ENCODE data around the gene CRACR2A.
A peak's percentile ranks its signal among the peaks of the same experiment; 100 is the strongest.

CRACR2A gene, protein sequence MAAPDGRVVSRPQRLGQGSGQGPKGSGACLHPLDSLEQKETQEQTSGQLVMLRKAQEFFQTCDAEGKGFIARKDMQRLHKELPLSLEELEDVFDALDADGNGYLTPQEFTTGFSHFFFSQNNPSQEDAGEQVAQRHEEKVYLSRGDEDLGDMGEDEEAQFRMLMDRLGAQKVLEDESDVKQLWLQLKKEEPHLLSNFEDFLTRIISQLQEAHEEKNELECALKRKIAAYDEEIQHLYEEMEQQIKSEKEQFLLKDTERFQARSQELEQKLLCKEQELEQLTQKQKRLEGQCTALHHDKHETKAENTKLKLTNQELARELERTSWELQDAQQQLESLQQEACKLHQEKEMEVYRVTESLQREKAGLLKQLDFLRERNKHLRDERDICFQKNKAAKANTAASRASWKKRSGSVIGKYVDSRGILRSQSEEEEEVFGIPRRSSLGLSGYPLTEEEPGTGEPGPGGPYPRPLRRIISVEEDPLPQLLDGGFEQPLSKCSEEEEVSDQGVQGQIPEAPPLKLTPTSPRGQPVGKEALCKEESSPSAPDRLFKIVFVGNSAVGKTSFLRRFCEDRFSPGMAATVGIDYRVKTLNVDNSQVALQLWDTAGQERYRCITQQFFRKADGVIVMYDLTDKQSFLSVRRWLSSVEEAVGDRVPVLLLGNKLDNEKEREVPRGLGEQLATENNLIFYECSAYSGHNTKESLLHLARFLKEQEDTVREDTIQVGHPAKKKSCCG

DNA sequence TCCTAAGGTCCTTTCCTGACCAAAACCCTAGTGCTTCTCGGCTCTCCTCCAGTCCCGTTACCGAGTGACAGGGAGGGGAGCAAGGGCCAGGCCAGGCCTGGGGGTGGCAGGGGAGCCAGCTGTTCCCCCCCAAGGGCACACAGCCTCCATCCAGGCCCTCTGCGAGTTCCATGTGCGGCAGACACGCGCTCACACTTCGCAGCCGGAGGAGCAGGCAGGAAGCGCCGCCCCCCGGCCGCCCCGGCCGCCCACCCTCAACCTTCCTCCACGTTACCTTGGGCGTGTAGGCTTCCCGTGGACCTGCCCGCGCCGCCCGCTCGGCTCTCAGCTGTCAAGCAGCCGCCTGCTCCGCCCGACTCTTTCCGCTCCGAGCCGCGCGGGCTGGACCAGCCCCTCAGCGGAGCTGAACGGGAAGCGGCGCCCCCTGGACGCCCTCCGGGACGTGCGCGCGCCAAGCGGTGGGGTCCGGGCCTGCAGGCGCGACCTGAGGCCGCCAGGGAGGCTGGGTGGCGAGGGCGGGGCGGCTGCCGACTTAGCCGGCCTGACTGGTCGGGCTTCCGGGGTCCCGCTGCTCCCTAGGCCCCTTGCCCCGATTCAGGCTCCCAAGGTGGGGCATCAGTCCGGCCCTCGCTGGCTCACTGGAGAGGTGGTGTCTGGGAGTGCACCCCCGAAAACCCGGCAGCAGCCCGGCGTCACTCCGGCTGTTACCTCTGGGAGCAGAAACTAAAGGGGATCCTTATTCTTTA lies at the start of gene CRACR2A:
TSS of gene CRACR2A (minus strand) at position 369 of the 746 bp plus-strand sequence. CDS start 56,110 bp downstream, outside the sequence.
- peak; percentile 61 to 79 for DNase-seq (ENCODE audit: extremely low read depth in 1 of 2, low read depth in 1 of 2)

DNA sequence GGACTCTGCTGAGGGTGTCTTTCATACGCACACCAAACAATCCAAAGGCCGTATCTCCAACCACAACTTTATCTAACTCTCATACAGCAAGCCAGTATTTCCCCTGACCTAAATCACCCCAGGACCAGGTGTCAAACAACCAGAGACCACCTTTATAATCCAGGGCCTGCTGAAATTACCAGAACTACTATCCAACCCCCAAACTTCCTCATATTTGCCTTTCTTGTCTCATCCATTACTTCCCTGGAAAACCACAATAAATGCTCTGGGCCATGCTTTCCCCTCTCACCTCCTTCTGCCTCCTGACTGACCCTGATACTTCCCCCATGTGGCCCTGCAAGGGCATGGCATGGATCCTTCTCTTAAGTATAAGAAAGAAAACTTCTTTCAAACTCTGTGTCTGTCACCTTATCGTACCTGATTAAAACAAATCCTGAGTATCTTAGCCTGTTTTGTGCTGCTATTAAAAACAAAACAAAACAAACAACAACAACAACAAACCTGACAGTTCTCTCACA lies 44.7 kb upstream of the CRACR2A start:
- no peak for DNase-seq (ENCODE audit: extremely low read depth in 1 of 2, low read depth in 1 of 2)

DNA sequence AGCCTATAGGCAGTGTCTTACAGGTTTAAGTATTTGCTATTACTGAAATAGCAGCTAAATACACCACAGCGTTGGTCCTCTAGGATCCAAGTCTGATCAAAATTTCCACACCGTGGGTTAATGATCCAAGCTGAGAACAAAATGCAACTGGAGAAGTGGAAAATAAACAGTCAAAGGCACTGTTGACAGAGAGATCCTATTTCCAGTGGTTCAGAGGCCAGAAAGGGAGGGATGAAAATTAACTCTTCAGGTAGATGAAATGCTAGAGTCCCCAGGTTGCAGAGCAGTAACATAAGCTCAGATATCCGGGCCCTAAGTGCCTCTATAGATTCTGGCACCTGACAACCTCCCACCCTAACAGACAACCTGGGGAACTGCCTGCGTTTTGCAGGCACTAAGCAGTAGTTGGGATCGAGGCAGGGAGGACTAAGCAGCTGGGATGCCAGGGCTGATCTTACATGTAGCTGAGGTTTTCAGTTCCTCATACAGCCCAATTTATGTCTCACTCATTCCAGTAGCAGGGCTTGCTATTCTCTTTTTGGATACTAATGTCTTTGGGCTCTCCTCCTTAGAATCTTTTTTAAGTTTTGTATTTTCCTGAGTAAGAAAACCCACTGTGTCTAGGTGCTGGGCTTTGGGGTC lies 42.7 kb upstream of the CRACR2A start:
- no peak for DNase-seq (ENCODE audit: extremely low read depth in 1 of 2, low read depth in 1 of 2)

DNA sequence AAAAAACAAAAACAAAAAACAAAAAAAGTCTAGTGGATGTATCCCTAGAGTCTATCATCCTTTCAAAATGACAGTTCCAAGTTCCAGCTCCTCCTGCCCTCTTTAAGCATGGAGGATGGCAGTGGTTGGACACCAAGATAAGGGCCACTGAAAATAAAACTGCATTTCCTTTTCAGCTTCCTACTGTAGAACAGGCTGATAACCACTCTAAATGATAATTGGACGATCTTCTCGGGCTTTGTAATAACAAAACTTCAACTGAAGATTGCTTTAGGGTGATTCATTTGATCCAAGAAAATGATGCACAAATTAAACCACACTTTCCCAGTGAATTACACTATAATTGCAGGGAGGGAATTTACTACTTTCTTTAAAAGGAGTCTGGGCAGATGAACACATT lies 42.2 kb upstream of the CRACR2A start:
- DNase-seq (ENCODE audit: extremely low read depth in 1 of 2, low read depth in 1 of 2) = no peak

DNA sequence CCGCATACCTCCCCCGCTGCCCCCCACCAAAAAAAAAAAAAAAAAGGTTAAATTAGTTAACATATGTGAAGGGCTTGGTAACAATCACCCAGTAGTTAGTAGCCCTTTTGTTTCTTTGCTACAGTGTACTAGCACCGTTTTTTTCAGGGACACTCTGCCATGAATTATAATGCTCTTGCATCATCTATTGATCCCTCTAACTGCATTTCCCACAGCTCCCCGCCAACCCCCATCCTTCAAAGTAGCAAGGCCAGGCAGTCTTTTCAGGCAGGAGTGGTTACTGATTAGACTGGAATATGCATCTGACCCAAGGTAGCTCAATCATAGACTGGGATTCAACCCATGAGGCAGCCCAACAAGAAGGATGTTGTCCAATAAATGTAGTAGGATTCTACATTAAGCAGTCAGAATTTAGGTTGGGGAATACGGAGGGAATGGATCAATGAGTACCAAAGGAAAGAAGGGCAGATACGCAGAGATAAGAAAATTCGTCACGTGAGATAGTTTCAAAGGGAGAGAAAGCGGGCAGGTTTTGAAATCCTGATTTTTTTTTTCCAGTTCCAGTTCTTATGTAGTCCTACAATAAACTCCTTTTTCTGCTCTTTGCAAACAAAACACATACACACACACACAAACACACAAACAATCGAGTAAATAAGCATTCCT lies 39.8 kb upstream of the CRACR2A start:
- DNase-seq (ENCODE audit: extremely low read depth in 1 of 2, low read depth in 1 of 2) = no peak

DNA sequence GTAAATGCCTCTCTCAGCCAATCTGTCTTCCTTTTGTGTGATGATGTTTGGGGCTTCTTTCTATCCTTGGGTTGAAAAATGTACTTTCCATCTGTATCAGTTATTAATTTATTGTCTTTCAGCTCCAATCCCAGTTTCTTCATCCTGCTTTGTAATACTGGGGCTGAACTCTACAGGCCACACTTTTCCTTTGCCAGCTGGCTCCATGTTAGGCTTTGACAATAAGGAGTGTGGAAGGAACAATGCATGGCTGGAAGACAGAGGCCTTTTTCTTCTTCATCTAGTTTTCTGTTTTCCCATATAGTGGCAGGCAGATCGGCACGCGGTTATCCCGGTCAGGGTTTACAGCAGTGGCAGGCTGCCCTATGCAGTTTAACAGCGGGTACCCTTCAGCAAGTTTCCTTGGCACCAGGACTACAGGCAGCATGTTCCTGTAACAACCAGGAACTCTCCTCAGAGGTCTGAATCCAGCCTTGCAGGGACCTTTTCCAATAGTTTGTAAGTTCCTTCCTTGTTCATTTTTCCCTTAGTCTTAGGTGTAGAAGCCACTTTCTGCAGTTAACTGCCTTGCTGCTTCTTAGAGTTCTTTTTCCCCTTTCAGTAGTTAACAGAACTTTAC lies 38.5 kb upstream of the CRACR2A start:
- no peak for DNase-seq (ENCODE audit: extremely low read depth in 1 of 2, low read depth in 1 of 2)

DNA sequence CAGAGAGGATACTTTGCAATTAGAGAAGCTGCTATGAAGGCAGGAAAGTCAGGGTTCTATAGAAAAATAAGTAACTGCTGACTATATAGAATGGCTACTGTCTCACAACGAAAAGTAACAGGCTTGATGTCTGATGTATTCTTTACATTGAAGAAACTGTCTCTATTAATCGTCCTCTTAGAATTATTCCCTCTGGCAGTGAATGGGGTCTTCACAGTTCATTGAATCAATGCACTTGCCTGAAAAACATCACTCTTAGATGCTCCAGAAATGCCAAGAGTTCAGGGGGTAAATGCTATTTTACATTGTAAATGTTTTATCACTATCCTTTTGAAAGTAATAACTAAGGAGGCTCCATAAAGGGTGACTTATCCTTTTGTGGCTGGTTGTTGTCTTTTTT lies 37.7 kb upstream of the CRACR2A start:
- DNase-seq (ENCODE audit: extremely low read depth in 1 of 2, low read depth in 1 of 2) = no peak

DNA sequence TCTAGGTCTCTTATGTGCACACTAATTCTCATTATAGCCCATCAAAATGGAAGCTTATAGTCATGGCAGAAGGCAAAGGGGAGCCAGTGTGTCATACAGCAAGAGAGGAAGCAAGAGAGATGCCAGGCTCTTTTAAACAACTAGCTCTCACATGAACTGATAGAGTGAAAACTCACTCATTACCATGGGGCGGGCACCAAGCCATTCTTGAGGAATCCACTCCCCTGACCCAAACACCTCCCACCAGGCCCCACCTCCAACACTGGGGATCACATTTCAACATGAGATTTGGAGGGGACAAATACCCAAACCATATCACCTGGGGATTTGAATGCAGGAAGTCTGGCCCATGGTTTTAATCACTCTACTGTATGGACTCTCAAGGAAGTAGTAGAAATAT lies 36.9 kb upstream of the CRACR2A start:
- DNase-seq (ENCODE audit: extremely low read depth in 1 of 2, low read depth in 1 of 2) = no peak

DNA sequence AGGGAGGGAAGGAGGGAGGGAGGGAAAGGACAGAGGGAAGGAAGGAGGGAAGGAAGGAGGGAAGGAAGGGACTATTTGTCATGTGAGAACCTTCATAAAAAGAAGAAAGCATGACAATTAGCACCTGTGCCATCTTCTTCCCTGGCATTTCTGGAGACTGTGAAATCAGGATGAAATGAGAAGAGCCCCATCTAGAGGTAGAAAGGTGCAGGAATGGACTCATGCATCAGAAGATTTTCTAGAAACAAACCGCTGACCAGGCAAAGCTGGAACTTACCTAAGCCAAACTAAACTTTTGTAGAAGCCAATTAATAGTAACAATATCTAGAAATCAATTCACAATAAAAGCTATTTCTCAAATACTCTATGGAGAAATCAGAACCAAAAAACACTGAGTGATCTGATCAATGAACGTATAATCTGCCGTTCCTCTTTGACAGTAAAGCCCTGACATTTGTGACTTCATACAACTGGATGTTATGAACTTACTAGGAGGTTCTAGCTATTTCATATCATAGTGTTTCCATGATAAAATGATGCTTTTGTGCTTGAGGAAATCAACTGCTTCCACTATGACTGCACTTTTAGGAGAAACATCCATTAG lies 24.4 kb upstream of the CRACR2A start:
- no peak for DNase-seq (ENCODE audit: extremely low read depth in 1 of 2, low read depth in 1 of 2)

DNA sequence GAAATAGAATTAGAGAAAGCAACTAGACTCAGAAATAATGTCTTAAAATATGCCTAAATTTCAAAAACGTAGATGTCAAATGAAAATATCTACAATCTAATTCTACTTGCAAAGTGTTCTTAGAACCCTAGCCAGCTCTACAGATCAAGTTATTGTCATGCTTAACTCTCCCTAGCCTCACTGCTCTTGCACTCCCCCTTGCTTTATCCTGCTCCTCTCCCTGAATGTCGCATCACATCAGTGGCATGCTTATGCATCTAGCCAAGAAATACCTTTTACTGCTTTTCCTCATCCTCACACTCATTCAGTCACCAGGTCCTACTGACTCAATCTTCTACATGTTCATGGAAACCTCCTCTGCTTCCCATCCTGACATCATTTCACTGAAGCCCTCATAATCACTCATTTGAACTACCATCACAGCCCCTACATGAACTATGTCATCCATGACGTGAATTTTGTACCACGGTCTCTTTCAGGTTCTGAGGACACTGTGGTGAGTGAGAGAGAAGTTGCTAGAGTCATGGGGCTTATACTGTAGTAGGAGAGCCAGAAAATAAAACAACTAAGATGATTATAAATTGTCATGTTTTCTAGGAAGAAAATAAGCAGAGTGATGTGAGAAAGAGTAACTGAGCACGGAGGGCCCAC lies 22.6 kb upstream of the CRACR2A start:
- no peak for DNase-seq (ENCODE audit: extremely low read depth in 1 of 2, low read depth in 1 of 2)

DNA sequence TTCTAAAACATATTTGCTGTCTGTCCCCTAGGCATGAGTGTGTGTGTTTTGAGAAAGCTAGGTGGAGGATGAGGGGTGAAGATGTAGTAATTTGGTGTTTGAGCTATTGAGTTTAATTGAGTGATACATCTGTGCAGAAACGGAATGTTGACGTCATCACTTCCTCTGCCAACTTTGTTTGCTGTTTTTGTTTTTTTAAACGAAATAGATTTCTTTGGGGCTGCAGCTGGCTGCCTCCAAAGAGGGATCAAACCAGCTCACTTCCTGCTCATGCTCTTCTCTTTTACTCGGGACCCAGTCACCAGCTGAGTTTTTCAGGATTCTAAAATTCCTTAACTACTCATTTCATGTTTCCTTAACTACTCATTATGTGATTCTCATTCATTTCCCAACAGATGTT lies 19.5 kb upstream of the CRACR2A start:
- no peak for DNase-seq (ENCODE audit: extremely low read depth in 1 of 2, low read depth in 1 of 2)

DNA sequence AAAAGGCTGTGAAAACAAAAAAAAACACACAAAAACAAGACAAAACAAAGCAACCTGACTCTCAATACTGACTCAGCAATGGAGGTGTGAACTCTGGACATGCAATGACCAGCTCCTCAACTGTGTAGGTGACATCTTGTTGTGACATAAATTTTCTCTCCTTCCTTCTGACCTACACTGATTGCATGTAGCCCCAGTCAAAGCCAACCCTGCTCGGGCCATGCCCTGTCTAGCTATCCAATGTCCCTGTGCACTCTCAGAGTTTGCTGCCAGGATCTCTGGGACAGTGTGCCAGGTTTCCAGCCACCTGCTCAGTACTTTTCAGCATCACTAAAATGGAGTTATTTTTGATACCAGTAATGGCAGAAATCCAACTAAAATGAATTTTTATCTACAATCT lies 18.9 kb upstream of the CRACR2A start:
- DNase-seq (ENCODE audit: extremely low read depth in 1 of 2, low read depth in 1 of 2) = no peak

DNA sequence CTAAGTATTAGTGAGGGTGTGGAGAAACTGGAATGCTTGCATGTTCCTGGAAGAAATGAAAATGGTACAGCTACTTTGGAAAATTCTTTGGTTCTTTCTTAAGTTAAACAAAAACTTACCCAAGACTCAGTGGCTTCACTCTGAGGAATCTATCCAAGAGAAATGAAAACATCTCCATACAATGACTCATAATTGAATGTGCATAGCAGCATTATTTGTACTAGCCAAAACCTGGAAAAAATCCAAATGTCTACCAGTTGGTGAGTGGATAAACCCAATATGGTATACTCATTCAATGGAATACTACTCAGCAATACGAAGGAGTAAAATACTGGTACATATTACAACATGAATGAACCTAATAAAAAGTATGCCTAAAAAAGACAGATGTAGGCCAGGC lies 18.0 kb upstream of the CRACR2A start:
- DNase-seq (ENCODE audit: extremely low read depth in 1 of 2, low read depth in 1 of 2) = no peak

DNA sequence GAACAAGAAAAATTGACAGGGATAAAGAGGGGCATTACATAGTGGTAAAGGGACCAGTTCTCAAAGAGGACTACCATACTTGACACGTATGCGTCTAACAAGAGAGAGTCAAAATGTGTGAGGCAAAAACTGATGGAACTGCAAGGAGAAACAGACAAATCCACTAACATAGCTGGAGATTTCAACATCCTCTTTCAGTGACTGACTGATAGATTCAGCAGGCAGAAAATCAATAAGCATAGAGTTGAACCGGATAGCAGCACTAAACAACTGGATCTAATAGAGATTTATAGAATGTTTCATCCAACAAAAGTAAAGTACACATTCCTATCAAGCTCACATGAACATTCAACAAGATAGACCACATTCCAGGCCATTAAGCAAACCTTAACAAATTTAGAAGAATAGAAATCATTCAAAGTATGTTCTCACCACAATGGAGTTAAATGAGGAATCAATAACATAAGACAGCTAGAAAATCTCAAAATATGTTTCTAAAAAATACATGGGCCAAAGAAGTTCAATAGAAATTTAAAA lies 16.1 kb upstream of the CRACR2A start:
- no peak for DNase-seq (ENCODE audit: extremely low read depth in 1 of 2, low read depth in 1 of 2)

DNA sequence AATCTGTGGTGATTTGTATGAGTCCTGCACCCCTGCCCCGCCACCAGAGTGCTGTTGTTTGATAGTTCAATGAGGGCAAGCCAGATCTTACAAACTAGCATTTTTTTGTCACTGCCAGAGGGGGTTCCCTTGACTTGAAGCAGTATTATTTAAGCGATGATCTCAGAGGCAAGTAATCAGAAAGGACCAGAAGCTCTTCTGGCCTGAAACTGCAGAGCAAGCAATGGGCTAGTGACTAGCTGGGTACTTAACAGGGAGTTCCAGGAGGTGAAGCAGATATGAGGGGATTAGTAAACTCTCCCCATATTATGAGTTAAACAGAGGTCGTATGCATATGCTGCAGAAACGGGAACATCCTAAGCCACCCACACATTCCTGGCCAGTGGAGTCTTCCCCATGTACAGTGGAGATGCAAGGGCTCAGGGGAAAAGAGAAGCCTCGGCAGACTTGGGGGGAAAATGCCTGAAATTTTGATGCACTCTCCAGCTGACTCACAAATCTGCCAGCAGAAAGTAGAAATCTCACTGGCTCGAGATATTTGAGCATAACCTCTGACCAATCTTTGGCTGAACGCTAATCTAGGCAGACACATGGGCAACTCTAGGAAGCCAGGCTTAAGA lies 8.3 kb upstream of the CRACR2A start:
- no peak for DNase-seq (ENCODE audit: extremely low read depth in 1 of 2, low read depth in 1 of 2)

DNA sequence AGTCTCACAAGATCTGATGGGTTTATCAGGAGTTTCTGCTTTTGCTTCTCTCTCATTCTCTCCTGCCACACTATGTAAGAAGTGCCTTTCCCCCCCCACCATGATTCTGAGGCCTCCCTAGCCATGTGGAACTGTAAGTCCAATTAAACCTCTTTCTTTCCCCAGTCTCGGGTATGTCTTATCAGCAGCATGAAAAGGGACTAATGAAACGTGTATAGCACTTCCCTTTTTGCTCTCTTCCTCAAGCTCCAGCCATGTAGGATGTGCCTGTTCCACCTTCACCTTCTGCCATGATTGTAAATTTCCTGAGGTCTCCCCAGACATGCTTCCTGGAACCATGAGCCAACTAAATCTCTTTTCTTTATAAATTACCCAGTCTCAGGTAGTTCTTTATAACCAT lies 7.0 kb upstream of the CRACR2A start:
- no peak for DNase-seq (ENCODE audit: extremely low read depth in 1 of 2, low read depth in 1 of 2)

DNA sequence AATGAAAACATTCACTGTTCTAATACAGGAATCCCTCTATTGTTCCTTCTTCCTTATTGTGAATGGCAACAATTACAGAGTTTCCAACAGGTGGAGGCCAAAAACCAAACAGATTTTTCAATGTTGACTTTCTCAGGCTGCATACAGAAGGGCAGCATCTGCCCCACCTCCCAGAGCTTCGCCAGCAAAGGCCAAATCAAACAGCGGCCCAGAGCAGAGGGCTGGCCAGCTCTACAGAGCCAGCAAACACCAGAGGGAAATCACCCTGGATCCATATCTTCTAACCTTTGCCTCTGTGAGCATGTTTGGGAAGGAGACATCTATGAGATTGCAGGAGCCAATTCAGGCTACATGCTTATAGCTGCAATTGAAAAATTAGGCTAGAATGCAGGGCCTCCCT lies 4.4 kb upstream of the CRACR2A start:
- DNase-seq (ENCODE audit: extremely low read depth in 1 of 2, low read depth in 1 of 2) = no peak

DNA sequence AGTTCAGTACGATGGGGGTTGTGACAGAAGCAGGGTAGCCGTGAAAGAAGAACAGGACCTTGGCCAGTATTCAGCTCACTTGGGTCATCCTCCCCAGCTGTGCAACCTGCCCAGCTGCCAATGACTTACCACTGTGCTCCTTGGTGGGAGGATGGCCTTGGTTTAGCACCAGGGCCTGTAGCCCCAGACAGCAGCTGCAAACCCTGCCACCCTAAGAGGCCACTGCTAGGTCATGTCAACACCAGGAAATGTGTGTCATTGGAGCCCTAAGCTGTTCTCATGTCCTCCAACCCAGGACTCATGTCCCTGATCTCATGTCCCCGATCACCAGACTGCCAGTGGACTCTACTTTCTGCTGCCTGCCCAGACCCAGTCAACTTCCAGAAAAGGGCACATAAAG lies 3.0 kb upstream of the CRACR2A start:
- no peak for DNase-seq (ENCODE audit: extremely low read depth in 1 of 2, low read depth in 1 of 2)
